ENCODE measurements around the gene PHLPP2.
"Not testable (repeated sequence)": the region's sequence is repeated elsewhere in the genome, so short reads cannot be mapped to it uniquely, and the experiment has no call there.

PHLPP2 gene

DNA sequence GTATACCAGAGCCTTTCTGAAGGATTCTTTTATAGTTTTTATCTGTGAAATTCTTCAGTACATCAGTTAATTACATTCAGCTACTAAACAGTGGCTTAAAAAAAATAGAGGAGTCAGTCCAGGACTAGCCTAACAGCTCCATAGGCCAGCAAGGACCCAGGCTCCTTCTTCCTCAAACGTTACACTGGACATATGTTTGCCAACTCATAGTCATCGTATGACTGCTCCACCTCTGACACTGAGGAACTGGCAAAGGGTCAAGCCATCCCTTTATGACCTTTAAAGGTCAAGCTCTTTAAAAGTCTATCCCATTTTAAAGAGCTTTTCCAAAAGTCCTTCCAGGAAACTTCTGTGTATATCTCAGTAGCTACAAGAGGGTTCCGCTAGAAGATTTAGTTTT is 36.6 kb downstream of the PHLPP2 start:
- TF ChIP-seq CTCF (IDR thresholded peaks at IDR 0.05; ENCODE audit: low read depth, low read length, missing control alignments) = no peak
- no peak for DNase-seq (ENCODE audit: low read depth)

DNA sequence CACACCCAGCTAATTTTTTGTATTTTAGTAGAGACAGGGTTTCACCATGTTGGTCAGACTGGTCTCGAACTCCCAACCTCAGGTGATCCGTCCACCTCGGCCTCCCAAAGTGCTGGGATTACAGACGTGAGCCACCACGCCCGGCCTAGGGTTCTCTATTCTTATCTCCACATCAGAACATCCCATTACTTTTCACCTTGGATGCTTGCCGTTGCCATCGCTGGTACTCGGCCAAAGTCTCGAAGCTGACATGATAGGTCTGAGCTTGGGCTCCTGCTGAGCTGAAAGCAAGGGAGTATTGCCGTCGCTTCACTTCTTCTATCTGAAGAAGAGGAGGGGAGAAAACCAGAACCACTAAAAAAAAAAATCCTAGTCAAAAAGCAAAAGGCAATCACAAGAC is 40.2 kb downstream of the PHLPP2 start:
- DNase-seq (ENCODE audit: low read depth); in situ Hi-C loops (cut with HindIII; ENCODE audit: low sequenced_read_pairs); H3K4me3 ChIP-seq (ENCODE audit: low read depth, low read length): not testable (repeated sequence)

More for the DNA sequence above, 36.6 kb downstream of the PHLPP2 start:
- H3K4me3 ChIP-seq (ENCODE audit: low read depth, low read length) = no peak overlapping the region
- in situ Hi-C loops (cut with HindIII; ENCODE audit: low sequenced_read_pairs) = no loop called here

- no peak for DNase-seq (ENCODE audit: low read depth)
- in situ Hi-C loops (cut with HindIII; ENCODE audit: low sequenced_read_pairs) = no loop called here
Observed at GRCh38 chr16:71681360-71681759, 43.1 kb downstream of the PHLPP2 start.

GRCh38 chr16:71676236-71676635 is 48.3 kb downstream of the PHLPP2 start:
- no peak for DNase-seq (ENCODE audit: low read depth)
- TF ChIP-seq CTCF (IDR thresholded peaks at IDR 0.05; ENCODE audit: low read depth, low read length, missing control alignments) = no peak
- no peak overlapping the region for H3K4me3 ChIP-seq (ENCODE audit: low read depth, low read length)
- in situ Hi-C loops (cut with HindIII; ENCODE audit: low sequenced_read_pairs) = no loop called here

More at GRCh38 chr16:71681360-71681759, 43.1 kb downstream of the PHLPP2 start:
- no peak for TF ChIP-seq CTCF (IDR thresholded peaks at IDR 0.05; ENCODE audit: low read depth, low read length, missing control alignments)
- no peak overlapping the region for H3K4me3 ChIP-seq (ENCODE audit: low read depth, low read length)

DNA sequence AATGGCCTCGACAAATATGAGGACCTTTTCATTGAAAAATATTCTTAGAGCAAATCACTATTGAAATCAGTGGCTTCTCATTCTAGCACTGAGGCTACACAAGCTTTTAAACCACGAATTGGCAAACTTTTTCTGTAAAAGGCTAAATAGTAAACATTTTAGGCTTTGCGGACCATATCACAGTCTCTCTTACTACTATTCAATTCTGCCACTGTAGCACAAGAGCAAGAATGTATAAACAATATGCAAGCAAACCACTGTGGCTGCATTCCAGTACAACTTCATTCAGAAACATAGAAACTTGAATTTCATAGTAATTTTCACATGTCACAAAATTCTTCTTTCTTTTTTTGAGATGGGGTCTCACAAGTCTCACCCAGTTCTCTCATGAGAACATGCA is 49.1 kb downstream of the PHLPP2 start:
- no peak for DNase-seq (ENCODE audit: low read depth)
- in situ Hi-C loops (cut with HindIII; ENCODE audit: low sequenced_read_pairs) = no loop called here

DNA sequence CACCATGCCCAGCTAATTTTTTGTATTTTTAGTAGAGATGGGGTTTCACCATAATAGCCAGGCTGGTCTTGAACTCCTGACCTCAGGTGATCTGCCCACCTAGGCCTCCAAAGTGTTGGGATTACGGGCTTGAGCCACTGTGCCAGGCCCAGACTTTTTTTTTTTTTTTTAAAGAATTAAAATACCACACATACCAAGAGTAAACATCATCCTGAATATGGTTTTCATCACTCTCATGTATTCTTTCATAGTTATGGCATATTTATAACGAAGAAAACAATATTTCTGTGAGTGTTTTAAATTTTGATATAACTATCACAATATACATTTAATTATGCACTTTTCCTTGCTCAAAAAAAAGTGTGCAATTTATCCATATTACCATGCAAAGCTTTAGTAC is 50.3 kb downstream of the PHLPP2 start:
- in situ Hi-C loops (cut with HindIII; ENCODE audit: low sequenced_read_pairs) = no loop called here
- H3K4me3 ChIP-seq (ENCODE audit: low read depth, low read length) = no peak overlapping the region
- no peak for DNase-seq (ENCODE audit: low read depth)
- no peak for TF ChIP-seq CTCF (IDR thresholded peaks at IDR 0.05; ENCODE audit: low read depth, low read length, missing control alignments)

More for the DNA sequence above, 49.1 kb downstream of the PHLPP2 start:
- TF ChIP-seq CTCF (IDR thresholded peaks at IDR 0.05; ENCODE audit: low read depth, low read length, missing control alignments) = no peak
- H3K4me3 ChIP-seq (ENCODE audit: low read depth, low read length) = no peak overlapping the region

DNA sequence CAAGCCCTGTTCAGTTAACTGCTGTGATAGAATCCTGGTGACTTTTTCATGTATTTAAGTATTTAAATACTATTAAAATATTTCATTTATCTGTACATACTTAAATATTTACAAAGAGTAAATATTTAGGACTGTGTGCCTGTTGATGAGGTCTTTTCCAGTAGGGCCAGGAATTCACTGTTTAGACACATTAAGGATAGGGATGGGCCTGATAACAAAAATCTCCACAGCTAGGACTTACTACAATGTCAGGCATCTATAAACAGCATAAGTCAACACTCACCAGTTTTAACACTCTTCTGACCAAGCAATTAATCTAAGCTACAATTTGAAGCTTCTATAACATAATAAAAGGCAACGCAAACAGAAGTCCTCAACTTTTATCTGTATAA is 50.9 kb downstream of the PHLPP2 start:
- DNase-seq (ENCODE audit: low read depth) = no peak
- in situ Hi-C loops (cut with HindIII; ENCODE audit: low sequenced_read_pairs) = no loop called here
- no peak for TF ChIP-seq CTCF (IDR thresholded peaks at IDR 0.05; ENCODE audit: low read depth, low read length, missing control alignments)
- H3K4me3 ChIP-seq (ENCODE audit: low read depth, low read length) = no peak overlapping the region
